Keratinocyte (primary cell): ENCODE data around the gene EXOC6B.

ENCODE experiments used
- CTCF ChIP-seq, 3 experiments: IDR thresholded peaks in 1 of 3; conservative IDR thresholded peaks in 1 of 3; optimal IDR thresholded peaks in 1 of 3; 2 replicates in 2 of 3; 3 replicates in 1 of 3; pipeline versions ENCODE3 to v1.5.1; 2011; ENCODE audit warnings: low read length in 3 of 3, mild to moderate bottlenecking in 3 of 3, moderate library complexity in 2 of 3, control low read depth in 1 of 3, inconsistent platforms in 1 of 3; ENCODE audit not compliant: insufficient read depth in 2 of 3; ENCODE audit errors: extremely low read depth in 1 of 3
- EZH2 ChIP-seq: IDR thresholded peaks from one replicate; pipeline ENCODE4 v1.6.1; 2012; ENCODE audit warnings: inconsistent platforms, mild to moderate bottlenecking, low read length, moderate library complexity

DNA sequence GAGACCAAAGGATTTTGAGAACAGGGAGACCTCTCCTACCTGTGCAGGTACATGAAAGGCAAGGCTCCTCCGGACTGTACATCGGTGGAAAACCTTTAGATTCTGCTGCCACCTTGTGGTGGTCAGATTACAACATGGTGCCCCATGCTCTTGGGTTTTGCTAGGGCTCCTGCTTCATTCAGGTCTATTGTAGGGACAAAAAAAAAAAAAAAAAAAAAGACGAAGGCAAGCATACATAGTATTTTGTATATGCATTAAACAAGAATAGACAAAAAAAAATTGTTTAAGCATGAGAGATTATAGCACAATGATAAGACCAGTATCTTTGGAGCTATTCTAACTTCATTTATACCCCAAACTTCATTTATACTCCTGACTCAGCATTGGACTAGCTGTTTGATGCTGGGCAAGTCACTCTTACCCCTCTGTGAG lies 34.0 kb upstream of the EXOC6B start:
- TF ChIP-seq EZH2, result no peak
- peak; percentile 66 to 89 (median 70) for TF ChIP-seq CTCF (optimal IDR thresholded peaks at IDR 0.05 in 1 of 3, IDR thresholded peaks at IDR 0.05 in 1 of 3, conservative IDR thresholded peaks at IDR 0.05 in 1 of 3; ENCODE audit: extremely low read depth in 1 of 3, insufficient read depth in 2 of 3, low read length in 3 of 3)
